HG02798 (cell line): Measurements from ENCODE around the gene KIF4A.
"Not testable (repeated sequence)": the region's sequence is repeated elsewhere in the genome, so short reads cannot be mapped to it uniquely, and the experiment has no call there.

Source experiments
- ATAC-seq: cut with Tn5 transposase; IDR thresholded peaks from one replicate; pipeline ENCODE4 v1.9.1; 2021; ENCODE audit warnings: mild to moderate bottlenecking; ENCODE audit not compliant: unreplicated experiment, poor library complexity

Gene KIF4A

DNA sequence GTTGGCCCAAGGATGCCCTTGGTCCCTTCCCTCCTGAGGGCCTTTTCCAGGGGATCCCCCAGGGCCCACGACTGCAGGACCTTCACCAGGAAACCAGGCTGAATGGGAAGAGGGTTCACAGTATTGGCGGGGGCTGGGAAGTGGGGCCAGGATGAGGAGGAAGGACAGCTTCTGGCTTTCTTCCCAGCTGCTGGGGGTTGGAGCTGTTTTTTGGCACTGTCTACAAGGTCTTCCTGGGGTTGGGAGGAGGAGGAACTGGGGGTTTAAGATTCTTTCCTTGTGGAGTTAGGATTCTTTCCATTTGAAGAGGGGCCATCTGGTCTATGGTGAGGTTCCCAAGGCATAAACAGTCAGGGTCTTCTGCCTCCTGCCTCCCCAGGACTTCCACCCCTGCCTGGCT lies 64.8 kb downstream of the KIF4A start:
- no peak for ATAC-seq

DNA sequence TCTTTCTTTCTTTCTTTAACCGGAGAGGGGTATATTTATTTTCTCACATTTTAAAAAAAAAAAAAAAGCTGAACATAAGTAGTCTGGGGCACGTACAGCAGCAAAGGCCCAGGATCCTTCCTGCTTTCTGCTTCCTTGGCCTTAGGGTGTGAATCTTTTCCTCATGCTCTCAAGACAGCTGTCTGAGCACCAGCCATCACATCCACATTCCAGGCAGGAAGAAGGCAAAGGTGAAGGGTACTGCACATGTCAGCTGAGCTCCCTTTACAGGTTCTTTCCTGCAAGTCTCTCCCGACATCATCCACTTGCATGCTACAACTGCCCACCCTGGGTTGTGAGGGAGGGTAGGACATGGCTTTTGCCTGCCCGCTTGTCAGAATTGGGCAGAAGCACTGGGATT lies 69.6 kb downstream of the KIF4A start:
- no peak for ATAC-seq

DNA sequence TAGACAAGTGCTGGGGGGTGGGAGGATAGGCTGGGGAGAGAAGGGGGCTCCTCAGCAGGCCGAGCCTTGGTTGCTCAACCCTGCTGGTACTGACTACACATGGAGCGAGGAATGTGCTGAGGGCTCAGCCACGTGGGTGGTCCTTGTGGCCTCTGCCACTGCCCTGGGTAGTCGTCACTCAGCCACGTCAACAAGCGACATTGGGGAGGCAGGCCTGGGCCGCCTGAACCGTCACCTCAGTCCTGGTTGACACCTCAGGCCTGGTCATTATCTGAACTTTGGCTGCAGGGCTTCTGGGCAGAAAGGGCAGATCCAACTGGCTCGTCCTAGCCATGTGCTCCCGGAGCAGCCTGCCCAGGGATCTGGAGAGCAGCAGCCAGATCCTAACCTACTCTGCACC lies 70.5 kb downstream of the KIF4A start:
- ATAC-seq = no peak

DNA sequence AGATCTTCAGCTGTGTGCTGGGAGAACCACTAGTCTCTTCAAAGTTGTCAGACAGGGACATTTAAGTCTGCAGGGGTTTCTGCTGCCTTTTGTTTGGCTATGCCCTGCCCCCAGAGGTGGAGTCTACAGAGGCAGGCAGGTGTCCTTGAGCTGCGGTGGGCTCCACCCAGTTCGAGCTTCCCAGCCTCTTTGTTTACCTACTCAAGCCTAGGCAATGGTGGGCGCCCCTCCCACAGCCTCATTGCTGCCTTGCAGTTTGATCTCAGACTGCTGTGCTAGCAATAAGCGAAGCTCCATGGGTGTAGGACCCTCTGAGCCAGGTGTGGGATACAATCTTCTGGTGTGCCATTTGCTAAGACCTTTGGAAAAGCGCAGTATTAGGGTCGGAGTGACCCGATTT lies 78.8 kb downstream of the KIF4A start:
- not testable (repeated sequence) for ATAC-seq

DNA sequence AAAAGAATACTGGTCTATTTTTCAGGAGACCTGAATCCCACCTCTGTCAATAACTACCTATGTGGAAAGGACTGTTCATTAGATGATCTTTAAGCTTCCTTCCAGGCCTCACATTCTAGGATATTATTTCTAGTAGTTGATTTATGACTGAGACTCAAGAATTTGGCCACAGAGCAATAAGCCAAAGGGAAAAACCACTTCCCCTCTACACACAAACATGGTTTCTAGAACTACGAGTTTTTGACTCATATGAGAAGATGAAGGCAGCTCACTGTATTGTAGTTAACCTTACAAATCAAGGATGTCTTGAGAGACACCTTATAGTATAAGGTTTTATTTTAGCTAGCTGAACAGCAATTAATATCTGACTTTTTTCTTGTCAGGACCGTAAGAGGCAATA lies 96.3 kb downstream of the KIF4A start:
- ATAC-seq = no peak

DNA sequence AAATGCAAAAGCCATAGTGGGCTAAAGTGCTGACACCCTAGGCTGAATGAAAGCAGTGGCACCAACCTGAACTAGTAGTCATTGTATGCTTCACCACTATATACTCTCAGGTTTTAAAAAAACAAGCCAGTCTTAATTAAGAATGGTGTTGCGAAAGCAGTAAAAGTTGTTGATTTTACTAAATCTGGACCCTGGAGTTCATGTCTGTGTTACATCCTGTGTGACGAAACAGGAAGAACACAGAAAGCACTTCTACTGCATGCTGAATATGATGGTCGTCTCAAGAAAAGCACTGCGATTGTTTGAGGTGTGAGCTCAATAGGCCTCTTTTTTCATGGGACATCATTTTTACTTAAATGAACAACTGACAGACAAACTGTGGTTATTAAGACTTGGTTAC lies 109.0 kb downstream of the KIF4A start:
- no peak for ATAC-seq

DNA sequence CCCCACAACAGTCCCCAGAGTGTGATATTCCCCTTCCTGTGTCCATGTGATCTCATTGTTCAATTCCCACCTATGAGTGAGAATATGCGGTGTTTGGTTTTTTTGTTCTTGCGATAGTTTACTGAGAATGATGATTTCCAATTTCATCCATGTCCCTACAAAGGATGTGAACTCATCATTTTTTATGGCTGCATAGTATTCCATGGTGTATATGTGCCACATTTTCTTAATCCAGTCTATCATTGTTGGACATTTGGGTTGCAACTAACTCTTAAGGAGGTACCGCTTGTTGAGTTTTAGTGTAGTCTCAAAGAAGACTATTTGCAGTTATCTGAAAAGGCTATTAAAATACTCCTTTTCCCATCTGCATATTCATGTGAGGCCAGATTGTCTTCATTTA lies 110.3 kb downstream of the KIF4A start:
- not testable (repeated sequence) for ATAC-seq

DNA sequence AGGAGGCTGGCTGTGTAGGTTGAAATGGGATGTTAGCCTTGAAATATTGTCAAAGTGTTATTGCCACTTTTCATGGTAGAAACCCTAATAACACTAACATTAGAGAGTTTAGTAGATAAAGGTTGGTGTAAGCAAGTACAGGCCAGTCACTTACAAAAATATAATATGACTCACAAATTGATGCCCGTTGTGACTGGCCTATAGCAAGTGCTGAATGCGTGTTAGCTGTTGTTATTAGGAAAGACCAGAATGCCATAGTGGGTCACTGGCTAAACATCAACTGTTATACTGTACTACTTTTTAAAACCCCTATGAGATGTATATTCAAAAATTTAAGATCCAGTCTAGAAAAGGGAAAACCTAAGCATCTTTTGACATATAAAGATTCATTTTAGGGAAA lies 112.8 kb downstream of the KIF4A start:
- no peak for ATAC-seq

DNA sequence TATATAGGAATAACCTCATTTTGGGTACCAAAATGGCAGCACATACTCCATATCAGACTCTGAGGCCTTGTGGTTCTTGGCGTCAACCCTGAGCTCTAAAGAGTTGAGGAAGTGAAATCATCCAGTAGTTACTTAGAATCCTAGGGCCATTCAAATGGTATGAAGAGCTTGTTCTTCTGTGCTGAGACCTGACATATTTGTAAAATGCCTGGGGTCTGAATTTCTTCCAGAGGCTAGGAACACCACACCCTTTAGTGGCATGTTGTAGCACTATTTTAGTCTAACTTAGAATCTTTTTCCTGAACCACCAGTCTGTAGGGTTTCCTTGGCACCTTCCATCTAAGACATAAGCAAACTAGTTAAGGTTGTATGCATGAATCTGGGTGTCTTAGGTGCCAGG lies 115.1 kb downstream of the KIF4A start:
- ATAC-seq = no peak

DNA sequence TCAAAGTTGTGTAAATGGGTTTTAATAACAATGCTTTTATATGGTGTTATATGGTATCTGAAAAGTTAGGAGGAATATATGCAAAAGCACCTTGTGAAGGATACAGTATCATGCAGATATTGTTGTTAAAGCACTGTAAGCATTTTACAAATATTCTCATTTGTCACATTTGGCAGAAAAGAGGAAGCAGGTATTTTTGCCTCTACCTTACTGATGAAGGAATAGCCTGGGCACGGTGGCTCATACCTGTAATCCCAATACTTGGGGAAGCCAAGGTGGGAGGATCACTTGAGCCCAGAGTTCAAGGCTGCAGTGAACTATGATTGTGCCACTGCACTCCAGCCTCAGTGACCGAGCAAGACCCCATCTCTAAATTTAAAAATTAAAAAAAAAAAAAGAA lies 121.0 kb downstream of the KIF4A start:
- ATAC-seq = no peak

DNA sequence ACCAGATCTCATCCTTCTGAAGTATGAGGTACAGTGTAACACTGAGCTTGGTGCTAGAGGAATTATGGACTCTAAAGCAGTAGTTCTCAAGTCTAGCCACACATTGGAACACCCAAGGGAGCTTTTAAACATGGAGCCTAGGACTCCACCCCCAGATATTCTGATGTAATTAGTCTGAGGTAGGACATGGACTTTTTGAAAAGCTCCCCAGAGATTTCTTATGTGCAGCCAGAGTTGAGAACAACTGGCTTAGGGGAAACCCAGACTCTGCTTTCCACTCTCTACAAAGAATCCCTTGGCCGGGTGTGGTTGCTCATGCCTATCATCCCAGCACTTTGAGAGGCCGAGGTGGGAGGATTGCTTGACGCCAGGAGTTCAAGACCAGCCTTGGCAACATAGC lies 121.6 kb downstream of the KIF4A start:
- ATAC-seq = no peak

DNA sequence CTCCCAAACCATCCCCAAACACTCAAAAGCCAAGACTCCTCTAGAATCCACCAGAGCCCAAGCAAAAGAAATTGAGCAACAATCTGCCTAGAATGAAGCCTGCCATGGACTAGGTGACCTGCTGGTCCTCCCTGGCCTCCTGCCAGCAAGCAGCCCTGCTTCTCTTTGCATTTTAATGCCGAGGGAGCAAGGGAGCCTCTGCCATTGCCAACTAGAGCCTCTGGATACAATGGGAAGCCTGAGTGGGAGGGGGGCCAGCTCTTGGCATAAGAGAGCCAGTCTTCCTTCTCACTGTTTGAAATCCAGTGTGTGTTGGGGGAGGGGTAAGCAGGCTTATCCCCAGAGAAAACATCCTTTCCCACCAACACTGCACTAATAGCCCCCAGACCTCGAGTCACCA lies 131.7 kb downstream of the KIF4A start:
- ATAC-seq = no peak

DNA sequence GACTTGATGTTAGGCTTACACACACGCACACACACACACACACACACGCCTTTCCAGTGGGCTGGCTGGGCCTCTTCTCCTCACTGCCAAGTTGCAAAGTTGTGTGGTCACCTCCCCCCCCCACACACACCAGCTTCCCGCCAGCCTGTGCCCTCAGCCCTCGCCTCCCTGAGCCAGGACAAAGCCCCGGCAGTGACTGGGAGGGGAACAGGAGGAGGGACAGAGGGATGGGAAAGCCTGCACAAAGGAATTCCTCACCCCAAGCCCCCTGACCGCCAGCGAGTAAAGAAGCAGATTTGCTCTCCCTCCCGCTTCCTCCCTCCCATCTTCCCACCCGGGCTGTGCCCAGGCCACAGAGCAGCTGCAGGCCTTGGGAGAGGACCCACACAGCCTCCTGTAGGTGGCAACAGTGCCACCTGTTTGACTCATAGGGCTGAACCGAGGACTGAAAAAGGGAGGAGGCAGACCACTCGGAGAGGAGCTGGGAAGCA lies 133.0 kb downstream of the KIF4A start, which contains the start of gene GDPD2:
TSS of gene GDPD2 (plus strand) at position 464 of the 491 bp plus-strand sequence. CDS start 1,671 bp downstream, outside the sequence.
- ATAC-seq = no peak

DNA sequence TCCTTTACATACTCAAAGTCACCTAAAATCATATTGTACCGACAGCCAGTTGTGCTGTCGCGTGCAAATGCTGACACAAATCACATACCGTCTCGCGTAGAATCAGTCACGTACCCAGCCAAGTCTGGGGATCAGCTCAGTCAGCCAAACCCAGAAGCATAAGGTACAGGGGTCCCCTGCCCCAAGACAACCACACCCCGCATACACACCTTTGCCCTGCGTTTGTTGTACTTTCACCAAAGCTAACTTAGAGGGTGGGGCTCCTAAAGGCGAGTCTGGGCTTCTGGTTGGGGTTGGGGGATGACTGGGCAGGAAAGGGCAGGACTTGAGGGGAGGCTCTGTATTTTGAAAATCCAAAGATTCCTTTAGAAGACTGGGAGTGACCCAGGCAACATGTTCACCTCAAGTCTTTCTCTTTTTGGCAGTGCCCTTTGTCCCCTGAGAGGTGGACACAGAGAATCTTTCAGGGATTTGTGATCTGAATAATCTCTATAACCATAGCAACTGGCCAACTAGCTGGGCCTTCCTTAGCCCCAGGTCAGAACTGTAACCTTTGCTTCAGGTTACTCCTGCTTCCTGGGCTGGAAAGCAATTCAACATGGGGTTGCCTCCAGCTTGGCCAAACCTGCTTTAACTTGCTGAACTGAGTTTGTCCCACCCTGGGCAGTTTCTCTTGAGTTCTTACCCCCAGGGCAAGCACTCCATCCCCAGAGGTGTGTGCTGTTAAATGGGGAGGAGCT lies 134.2 kb downstream of the KIF4A start:
- no peak for ATAC-seq

DNA sequence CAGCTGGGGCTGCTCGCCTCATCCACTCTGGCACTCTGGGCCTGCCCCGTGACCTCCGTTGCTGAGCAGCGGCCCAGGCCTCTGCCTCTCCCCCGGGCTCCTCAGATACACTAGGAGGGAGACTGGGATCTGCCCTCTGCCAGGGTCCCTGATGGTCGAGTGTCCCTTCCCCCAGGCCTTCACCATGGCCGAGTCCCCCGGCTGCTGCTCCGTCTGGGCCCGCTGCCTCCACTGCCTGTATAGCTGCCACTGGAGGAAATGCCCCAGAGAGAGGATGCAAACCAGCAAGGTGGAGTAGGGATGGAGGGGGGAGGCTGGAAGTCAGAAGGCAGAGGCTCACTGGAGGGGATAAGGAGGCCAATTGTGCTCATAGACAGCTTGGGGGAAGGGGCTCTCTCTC lies 134.9 kb downstream of the KIF4A start:
- no peak for ATAC-seq

DNA sequence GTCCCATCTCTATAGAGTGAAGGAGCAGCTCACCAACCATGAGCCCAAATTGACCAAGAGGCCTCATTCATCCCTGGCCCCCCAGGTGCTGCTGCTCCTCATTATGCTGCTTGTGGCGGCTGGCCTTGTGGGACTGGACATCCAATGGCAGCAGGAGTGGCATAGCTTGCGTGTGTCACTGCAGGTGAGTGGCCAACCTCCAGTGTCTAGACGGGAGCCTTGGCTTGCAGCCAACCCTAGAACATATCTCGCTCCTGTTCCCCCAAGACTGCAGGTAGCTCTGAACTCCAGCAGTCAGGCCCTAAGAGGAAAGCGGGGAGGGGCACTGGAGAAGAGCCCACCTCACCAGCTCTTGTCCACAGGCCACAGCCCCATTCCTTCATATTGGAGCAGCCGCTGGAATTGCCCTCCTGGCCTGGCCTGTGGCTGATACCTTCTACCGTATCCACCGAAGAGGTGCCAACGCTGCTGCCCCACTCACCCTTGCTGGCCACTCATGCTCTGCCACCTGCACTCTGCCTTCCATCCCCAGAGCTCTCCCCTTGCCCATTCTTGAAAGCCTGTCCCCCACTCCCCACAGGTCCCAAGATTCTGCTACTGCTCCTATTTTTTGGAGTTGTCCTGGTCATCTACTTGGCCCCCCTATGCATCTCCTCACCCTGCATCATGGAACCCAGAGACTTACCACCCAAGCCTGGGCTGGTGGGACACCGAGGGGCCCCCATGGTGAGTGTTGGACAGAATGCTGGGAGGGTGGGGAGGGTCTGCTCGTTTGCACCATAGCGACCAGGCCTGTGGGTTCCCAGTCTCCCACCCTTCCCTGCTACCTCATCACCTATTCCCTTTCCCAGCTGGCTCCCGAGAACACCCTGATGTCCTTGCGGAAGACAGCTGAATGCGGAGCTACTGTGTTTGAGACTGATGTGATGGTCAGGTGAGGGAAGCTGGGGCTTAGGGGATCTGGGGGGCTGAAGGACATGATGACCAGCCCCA lies 136.7 kb downstream of the KIF4A start:
- ATAC-seq = no peak

DNA sequence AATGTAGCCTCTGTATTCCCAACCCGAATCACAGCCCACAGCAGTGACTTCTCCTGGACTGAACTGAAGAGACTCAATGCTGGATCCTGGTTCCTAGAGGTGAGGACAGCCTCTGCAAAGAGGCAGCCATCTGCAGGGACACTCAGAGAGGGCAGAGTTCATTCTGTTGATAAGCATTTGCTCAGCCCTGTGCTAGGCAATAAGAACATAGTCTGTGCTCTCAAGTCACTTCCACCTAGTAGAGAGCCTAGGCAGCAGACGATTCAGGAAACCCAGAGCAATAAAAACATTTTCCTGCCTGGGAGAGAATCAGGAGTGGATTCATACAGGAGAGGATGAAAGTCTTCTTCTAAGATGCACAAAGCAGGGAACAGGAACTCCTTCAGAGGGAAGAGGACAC lies 137.5 kb downstream of the KIF4A start:
- ATAC-seq = no peak

DNA sequence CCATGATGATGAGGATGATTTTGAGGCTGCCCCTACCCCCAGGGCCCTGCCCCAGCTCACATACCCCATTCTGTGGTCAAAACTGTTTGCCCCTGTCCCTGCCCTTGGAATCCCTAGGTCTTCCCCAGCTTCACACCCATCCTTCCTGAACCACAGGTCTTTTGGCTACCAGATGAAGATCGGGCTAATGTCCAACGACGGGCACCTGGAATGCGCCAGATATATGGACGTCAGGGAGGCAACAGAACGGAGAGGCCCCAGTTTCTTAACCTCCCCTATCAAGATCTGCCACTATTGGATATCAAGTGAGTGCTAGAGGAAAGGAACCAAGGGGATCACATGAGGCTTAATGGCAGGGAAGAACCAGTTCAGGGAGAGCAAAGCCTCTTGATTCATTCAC lies 139.9 kb downstream of the KIF4A start:
- ATAC-seq = no peak

DNA sequence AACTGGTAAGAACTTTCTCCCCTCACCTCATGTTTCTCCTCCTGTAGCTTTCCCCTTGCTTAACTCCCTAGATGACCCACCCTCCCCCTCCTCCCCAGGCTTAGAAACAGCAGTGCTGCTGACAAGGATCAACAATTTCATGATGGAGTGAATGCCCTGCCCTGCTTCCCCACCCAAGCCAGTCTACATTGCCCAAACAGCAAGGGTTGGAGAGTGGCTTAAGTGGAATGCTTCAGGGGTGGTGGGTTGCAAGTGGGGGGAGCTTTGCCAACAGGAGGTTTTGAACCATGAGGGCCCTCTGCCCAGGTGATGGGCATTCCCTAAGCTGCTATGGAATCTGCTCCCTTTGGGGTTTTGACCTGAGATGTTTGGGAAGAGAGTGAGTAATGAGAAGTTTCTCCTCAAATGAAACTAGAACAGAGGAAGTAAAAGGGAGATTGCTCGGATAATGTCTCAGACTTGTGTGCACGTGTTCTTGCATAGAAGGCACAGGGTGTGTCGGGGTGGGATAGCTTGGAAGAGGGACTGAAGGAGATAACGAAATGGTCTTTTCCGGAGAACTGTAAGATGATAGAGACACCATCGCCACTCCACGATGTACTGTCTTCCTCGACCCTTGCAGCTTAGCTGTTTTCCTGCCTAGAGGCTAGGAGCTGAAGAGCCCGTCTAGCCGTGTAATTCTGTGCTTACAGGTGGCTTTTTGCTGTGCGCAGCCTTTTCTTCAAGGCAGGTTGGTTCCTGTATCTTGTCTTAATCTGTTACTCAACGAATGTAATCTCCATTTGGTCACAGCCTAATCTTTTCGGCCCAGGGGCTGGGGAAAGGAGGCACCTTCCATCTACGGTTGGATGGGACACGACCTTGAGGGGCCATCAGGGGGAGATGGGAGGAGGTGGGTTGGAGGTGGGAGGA lies 143.3 kb downstream of the KIF4A start:
- no peak for ATAC-seq

DNA sequence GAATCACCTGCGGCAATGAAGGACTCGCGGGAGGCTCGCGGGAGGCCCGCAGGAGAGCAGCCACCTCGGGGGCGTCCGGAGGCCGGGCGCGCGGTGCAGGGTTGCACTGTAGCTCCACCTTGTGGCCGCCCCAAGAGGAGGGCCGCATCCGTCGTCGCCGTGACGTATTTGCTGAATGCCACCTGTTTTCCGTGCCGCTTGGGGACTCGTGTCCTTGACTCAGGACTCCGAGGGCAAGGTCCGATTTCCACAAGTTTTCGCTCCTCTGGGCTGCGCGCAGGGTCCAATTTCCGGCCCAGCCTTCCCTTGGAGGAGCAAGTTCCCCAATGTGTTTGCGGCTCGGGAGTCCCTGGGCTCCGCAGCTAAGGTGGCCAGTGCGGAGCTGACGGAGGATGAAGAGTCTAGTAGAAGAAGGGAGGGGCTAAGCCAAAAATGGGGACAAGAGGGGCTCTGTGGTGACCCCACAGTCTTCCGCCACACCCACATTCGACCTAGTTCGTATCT lies 144.0 kb downstream of the KIF4A start:
- peak; percentile 77 for ATAC-seq
